T follicular helper cell (primary cell): ENCODE measurements around the gene PEX7.
"Not testable (repeated sequence)": the region's sequence is repeated elsewhere in the genome, so short reads cannot be mapped to it uniquely, and the experiment has no call there.

ENCODE experiments used
- DNase-seq: peaks from one replicate; pipeline ENCODE4 v3.0.0-alpha.2; 2020; ENCODE audit warnings: low read depth

PEX7 gene

GRCh38 chr6:136897071-136897470 is 74.7 kb downstream of the PEX7 start:
- DNase-seq = no peak

GRCh38 chr6:136901212-136901784 is 78.9 kb downstream of the PEX7 start:
- DNase-seq = no peak

DNA sequence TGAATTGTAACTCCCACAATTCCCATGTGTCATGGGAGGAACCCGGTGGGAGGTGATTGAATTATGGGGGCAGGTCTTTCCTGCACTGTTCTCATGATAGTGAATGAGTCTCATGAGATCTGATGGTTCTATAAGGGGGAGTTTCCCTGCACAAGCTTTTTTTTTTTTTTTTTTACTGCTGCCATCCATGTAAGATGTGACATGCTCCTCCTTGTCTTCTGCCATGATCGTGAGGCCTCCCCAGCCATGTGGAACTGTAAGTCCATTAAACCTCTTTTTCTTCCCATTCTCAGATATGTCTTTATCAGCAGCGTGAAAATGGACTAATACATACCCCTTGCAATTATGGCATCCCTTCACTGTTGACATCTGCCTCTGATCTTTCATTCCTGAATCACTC is 82.1 kb downstream of the PEX7 start:
- DNase-seq = not testable (repeated sequence)

DNA sequence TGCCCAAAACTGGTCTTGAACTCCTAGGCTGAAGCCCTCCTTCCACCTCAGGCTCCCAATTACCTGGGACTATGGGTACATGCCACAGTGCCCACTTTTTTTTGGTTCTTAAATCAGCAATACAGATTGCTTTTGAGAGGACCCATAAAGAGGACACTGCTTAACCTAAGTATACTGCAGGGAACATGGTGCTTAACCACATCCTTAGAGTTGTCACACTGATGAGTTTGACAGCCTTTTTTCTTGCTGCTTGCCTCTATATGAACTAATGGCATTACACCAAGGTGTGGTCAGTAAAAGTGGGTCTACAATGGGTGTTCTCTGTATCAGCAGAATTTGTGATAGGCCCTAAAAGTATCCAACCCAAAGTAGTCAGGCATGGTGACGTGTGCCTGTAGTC is 92.6 kb downstream of the PEX7 start:
- DNase-seq = no peak

DNA sequence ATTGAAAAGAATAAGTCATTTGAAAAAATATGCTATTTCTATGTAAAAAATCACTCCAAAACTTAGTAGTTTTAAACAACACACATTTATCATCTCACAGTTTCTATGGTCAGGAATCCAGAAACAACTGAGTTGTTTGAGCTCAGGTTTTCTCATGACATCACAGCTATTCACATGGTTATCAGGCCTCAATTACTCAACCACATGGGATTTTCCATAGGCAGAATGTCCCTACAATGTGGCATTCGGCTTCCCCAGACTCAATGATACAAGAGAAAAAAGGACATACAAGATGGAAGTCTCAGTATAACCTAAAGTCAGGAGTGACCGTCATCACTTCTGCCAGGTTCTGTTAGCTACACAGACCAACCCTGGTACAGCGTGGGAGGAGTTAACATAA is 96.3 kb downstream of the PEX7 start:
- DNase-seq = no peak

DNA sequence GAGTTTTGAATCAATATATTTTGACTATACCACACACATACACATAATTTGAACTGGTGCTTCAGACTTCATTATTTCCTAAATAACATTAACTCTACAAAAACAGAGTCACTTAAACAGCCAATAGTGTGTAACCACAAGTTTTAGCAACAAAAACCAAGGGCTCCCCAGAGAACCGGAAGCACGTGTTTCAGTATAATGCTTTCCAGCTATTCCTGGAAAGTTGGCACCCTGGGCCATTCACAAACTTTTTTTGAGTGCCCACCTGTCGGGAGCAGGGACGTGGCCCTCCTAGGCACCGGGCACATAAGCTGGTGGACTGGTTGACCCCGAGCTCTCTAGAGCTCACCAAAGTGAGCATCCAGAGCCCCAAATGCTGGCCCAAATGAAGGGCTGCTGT is 97.8 kb downstream of the PEX7 start:
- DNase-seq = no peak

DNA sequence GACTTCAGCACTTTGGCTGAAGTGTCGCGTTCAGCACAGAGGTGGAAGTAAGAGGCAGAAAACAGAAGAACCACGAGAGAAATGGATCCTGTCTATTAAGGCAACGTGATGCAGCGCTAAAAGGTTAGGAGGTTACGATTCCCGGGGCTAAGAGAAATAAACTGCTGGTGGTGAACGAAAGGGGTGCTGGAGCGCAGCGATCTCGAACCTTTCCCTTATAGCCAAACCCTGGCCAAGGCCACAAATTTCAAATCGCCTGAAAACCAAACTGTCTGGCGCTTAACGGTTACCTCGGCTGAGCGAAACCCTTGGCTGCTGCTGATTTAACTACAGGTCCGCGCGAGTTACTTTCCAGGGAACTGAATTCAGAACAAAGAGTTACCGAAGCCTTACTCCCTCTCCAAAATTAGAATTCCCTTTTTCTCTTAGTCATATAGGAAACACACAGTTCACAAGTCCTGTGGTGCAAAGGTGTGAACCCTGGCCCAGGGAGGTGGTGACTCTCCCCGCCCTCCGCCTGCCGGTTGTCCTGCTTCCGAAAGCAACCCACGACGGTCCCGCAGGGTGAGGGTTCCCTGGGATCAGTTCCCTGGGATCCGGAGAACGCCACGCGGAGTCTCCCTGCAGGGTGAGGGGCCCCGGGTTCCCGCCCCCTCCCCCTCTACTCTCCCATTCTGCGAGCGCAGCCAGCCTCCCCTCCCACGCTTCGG is 98.4 kb downstream of the PEX7 start:
- no peak for DNase-seq

DNA sequence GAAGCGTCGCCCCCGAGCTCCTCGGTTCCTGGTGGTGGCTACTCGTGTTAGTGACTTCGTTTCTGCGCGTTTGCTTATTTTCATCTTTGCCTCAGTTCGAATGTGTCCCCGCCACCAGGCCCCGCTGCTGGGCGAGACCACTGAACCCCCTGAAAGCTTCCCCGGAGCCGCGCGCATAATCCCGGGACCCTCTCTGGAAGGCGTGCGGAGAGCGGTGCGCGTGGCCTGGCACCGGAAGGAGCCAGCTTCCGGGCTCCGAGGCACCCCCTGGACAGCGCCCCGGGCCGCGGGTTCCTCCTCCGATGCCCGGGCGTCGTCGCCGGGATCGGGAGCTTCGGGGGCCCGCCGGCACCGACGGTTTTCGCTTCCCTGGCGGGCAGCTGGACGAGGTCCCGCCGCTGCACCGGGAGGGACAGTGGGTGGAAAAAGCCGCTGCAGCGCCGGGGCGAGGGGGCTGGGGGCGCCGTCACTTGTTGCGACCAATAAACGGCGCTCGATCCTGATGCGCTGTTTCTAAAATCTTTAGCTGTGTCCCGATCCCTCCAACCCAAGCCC is 99.1 kb downstream of the PEX7 start:
- DNase-seq = no peak

DNA sequence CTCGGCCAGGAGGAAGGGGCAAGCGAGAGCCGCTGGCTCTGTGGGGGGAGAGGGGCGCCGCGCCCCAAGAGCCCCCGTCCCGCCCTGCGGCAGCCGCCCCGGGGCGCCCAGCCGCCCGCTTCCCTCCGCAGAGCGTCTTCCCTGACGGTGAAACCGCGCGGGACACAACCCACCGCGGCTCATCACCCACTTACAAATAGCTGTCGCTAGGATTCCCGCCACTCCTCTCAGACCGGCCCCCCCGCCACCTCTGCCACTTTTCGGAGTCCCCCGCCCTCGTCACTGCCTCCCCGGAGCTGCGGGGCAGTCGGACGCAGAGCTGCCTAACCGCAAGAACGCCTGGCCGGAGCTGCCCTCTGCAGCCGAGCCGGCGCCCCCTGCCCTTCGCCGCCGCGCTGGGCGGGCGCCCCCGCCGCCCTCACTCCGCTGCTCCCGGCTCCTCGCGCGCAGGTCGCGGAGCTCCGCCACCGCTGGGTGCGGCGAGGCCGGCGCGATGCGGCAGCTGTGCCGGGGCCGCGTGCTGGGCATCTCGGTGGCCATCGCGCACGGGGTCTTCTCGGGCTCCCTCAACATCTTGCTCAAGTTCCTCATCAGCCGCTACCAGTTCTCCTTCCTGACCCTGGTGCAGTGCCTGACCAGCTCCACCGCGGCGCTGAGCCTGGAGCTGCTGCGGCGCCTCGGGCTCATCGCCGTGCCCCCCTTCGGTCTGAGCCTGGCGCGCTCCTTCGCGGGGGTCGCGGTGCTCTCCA is 99.7 kb downstream of the PEX7 start, which contains the start of gene SLC35D3:
TSS of gene SLC35D3 (plus strand) at position 366 of the 749 bp plus-strand sequence. CDS start at position 494, 128 bp downstream.
- no peak for DNase-seq

- DNase-seq = no peak
Measured at GRCh38 chr6:136922685-136923006, 100.3 kb downstream of the PEX7 start.

DNA sequence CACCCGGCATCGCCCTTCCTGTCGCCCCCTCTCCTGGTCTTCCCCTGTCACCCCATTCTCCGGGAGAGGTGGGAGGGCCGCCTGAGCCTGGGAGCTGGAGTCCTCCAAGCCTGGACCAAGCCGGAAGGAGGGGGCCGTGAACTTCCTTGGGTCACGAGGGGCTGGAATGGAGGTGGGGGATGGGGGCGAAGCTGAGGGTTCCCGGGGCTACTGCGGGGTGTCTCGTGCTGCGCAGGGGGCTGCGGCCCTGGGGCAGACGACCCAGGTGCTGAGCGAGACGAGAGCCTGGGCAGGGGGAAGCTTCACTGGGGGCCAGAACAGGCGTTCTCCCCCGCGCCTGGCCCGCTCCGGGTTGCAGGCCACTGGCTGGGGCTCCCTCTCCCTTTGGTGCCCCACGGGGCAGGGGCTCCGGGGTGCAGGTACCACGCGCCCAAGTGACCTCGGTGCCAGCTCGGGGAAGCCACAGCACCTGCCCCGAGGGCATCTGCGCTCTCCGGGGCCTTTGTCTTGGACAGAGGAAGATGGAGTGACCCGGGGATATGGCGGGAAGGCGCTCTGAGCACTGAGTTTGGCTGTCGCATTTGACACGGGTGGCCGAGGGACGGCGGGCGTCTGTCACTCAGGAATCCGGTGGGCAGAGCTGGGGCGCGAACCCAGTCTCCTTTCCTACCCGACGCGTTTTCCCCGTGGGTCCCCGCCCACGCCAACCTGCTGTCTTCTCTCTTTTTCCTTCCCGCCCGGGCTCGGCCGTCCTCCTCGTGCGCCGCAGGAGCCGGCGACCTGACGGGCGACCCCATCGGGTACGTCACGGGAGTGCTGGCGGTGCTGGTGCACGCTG is 100.9 kb downstream of the PEX7 start:
- DNase-seq = no peak

DNA sequence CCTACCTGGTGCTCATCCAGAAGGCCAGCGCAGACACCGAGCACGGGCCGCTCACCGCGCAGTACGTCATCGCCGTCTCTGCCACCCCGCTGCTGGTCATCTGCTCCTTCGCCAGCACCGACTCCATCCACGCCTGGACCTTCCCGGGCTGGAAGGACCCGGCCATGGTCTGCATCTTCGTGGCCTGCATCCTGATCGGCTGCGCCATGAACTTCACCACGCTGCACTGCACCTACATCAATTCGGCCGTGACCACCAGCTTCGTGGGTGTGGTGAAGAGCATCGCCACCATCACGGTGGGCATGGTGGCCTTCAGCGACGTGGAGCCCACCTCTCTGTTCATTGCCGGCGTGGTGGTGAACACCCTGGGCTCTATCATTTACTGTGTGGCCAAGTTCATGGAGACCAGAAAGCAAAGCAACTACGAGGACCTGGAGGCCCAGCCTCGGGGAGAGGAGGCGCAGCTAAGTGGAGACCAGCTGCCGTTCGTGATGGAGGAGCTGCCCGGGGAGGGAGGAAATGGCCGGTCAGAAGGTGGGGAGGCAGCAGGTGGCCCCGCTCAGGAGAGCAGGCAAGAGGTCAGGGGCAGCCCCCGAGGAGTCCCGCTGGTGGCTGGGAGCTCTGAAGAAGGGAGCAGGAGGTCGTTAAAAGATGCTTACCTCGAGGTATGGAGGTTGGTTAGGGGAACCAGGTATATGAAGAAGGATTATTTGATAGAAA is 101.7 kb downstream of the PEX7 start:
- DNase-seq = no peak

GRCh38 chr6:136926383-136926782 is 104.0 kb downstream of the PEX7 start:
- no peak for DNase-seq

DNA sequence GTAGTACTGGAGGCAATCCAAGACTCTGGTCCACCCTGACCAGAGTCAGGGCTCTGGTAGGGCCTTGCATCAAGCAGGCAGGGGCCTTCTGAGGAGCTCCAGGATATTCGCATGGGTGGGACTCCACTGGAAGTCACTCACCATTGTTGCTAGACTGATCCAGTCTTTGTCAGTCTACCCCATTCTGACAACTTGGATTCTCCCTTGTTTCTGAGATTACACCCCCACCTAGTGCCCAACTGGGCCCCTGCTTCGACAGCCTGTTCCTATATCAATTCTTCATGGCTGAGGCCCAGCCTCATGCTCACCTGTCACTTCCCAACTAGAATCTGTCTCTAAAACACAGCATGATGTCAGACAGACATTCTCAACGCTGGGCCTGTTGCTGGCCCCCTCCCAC is 104.9 kb downstream of the PEX7 start:
- DNase-seq = no peak

DNA sequence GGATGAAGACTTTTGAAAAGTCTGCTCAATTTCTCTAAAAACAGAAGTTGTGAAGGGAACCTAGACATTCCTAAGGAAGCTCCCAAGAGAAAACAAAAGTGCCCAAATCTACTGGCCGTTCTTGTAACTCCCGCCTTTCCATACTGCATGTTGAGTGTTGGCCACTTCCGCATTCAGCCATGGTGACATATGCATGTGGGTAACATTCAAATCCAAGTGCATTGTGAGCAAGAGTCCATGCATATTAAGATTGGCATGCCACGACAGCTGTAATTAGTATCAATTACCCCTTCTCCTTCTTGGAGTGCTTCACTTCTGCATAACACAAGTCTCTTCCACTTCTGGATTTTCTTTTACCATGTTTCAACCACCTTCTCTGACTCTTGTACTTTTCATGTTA is 108.1 kb downstream of the PEX7 start:
- no peak for DNase-seq

DNA sequence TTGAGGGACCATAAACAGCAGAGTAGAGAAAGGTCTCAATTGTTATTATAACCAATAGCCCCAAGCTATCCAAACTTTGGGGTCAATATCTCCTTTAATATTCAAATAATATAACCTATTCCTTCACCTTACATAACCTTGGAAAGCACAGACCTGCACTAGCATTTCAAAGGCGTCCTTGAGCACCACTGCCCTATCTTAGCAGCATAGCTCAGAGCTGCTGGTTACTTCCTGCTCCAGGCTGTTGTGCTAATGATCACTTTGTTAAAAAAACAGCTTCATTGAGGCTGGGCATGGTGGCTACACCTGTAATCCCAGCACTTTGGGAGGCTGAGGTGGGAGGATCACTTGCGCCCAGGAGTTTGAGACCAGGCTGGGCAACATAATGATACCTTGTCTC is 110.2 kb downstream of the PEX7 start:
- no peak for DNase-seq

GRCh38 chr6:136945072-136945471 is 122.7 kb downstream of the PEX7 start:
- no peak for DNase-seq

DNA sequence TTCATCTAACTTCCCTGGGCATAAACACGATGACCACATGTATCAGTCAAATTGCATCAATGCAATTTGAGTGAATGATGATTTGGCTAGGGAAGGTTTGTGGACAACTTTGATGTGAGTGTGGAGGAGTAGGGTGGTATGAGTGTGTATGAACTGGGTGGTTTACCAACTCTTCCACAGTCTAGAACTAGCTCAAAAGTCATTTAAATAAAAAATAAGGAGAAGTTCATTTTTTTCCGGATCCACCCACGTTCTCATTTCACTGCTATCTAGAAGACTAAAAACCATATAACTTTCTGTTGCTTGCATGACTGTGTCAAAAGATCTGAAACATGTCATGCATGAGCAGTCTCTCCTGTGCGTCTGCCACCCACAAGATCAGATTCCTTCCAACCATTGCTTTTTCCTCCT is 123.3 kb downstream of the PEX7 start:
- DNase-seq = no peak

DNA sequence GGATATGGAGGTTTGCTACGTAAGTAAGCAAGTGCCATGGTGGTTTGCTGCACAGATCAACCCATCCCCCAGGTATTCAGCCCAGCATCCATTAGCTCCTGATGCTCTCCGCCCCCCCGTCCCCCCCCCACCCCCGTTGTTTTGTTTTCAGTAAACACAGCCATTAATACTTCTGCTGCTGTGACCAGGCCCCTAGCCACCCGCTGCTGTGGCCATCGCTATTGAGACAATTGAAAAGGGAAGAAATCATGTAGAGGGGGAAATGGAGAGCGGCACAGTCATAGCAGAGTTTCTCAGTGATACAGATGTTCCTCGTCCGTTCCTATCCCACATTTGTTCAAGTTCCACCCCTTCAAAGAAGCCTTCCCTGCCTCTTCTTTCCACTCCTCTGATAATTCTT is 124.6 kb downstream of the PEX7 start:
- no peak for DNase-seq

DNA sequence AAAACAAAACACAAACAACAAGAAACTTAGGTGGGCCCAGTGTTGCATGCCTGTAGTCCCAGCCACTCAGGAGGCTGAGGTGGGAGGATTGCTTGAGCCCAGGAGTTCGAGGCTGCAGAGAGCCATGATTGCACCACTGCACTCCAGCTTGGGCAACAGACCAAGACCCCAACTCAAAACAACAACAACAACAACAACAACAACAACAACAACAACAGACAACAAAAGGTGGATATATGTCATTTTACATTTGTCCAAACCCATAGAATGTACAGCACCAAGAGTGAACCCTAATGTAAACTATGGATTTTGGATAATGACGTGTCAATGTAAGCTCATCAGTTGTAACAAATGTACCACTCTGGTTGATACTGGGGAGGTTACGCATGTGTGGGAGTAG is 127.6 kb downstream of the PEX7 start:
- DNase-seq = not testable (repeated sequence)

DNA sequence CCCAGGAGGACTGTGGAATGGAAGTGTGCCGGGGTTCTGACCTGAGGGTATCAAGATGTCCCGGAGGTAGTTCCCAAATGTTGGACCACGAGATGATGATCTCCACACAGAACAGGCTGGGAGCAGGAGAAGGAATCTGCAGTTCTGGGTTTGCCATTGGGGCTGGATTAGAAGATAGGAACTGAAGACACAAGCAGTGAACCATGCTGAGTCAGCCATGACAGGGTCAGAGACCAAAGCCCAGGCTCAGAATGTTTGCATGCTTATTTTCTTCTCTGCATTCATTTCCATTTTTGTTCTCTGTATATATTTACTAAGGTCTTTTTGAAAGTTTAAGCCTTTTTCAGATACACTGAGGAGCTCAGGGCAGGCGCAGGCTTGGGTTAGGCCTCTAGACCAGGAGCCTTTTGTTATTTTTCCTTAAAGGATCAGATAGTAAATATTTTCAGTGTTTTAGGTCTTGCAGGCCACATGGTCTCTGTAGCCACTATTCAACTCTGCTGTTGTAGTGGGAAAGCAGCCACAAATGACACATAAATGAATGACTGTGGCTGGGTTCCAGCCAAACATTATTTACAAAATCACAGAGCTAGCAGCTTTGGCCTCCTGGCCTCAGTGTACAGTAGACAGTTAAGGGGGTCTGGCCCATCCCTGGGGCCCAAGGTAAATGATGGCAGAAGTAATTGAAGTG is 128.2 kb downstream of the PEX7 start:
- DNase-seq = no peak
